GM10248 (cell line): ENCODE results near the gene CLDN7.
A peak's percentile ranks its signal among the peaks of the same experiment; 100 is the strongest.

Source experiments
- CTCF ChIA-PET: fragments of 300-600 bp; sonication (Branson Sonifier 250); formaldehyde crosslinking; extraction: SDS; loops from one replicate; lab custom pipeline; 2021; ENCODE audit warnings: antibody characterized with exemption; lab: Yijun Ruan, JAX
- POLR2A ChIA-PET: fragments of 350-650 bp; sonication (Branson Sonifier 250); formaldehyde crosslinking; extraction: SDS; loops from one replicate; lab custom pipeline; 2020; ENCODE audit warnings: antibody characterized with exemption; lab: Yijun Ruan, JAX
- DNase-seq: peaks from one replicate; pipeline ENCODE4 v3.0.0; 2012; ENCODE audit errors: extremely low spot score
- TF ChIP-seq, protein P1 (sequence below): IDR thresholded peaks from 2 replicates; pipeline ENCODE4 v1.5.1; 2012; ENCODE audit warnings: mild to moderate bottlenecking, low read depth; ENCODE audit errors: extremely low read depth, missing control alignments, control extremely low read depth

CLDN7 gene

DNA sequence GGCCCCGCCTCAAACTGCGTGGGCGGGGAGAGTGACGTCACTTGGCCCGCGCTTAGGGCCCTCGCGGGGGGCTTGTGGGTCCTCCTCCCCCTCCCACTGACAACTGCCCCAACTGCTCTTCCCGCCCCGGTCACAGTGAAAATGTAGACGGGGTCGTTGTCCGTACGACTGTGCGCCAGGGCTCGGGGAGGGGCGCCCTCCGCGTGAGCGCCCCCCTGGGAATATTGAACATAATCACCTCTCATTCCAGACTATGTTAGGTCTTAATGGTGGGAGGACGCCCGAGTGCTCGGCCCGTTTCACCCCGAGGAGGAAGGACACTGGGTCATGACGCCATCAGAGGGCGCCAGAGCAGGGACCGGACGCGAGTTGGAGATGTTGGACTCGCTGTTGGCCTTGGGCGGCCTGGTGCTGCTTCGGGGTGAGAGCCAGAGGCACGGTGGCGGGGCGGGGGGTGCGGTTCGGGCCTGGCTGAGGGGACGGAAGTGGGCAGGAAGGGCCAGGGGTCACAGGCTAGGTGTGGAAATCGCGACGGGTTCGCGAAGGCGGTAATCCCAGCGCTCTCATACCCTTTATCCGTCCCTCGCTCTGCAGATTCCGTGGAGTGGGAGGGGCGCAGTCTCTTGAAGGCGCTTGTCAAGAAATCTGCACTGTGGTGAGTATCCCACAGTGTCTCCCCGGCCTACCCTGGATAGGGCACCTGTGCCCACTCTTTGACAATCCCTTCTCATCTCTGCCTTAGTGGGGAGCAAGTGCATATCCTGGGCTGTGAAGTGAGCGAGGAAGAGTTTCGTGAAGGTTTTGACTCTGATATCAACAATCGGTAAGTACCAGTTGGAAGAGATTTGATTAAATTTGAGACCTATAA lies 9.9 kb downstream of the CLDN7 start, which contains the start of gene ELP5:
Gene ELP5, plus strand, starts transcription at position 40 of the 868 bp plus-strand sequence. Its CDS starts 336 bp downstream, at position 376.
- TF ChIP-seq, protein P1, sequence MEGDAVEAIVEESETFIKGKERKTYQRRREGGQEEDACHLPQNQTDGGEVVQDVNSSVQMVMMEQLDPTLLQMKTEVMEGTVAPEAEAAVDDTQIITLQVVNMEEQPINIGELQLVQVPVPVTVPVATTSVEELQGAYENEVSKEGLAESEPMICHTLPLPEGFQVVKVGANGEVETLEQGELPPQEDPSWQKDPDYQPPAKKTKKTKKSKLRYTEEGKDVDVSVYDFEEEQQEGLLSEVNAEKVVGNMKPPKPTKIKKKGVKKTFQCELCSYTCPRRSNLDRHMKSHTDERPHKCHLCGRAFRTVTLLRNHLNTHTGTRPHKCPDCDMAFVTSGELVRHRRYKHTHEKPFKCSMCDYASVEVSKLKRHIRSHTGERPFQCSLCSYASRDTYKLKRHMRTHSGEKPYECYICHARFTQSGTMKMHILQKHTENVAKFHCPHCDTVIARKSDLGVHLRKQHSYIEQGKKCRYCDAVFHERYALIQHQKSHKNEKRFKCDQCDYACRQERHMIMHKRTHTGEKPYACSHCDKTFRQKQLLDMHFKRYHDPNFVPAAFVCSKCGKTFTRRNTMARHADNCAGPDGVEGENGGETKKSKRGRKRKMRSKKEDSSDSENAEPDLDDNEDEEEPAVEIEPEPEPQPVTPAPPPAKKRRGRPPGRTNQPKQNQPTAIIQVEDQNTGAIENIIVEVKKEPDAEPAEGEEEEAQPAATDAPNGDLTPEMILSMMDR = peak; percentile 44
- ChIA-PET POLR2A (interaction anchor here (2.5 kb wide), 1 partner anchor 10 kb away, joined by 11 read pairs; the partner anchor contains the start of gene GABARAP), CTCF (no interaction called here)
- peak; percentile 93 for DNase-seq

DNA sequence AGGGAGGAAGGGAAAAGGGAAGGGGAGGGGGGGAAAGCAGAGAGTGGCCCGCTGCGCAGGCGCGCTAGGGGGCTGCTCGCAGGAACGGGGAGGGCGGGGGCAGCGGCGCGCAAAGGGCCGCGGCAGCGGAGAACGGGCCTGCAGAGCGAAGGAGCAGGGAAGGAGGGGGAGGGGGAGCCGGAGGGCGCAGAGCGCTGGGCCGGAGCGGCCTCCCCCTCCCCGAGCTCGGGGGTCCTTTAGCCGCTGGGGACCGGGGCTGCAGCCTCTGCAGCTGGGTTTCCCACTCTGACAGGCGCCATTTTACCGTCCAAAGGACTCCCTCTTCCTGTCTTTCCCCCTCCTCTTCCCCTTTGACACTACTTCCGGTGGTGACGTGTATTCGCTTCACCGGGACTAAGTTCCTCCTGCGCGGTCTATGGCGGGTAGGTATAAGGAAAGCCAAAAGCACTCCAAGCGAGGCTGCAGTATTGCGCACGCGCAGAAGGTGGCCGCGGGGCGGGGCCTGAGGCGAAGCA lies 10.6 kb downstream of the CLDN7 start, which contains the start of gene CTDNEP1:
Gene CTDNEP1, minus strand, starts transcription at position 74 of the 515 bp plus-strand sequence. CDS start 438 bp downstream, outside the sequence.
- DNase-seq = peak; percentile 98
- ChIA-PET POLR2A (interaction anchor here (2.5 kb wide), 1 partner anchor 9 kb away, joined by 11 read pairs; the partner anchor contains the start of gene GABARAP), CTCF (interaction anchor here (0.7 to 2.2 kb wide), 4 partner anchors 9 to 44 kb away, joined by 3 to 8 read pairs (median 4); partner anchors contain the start of gene GABARAP)
- TF ChIP-seq, protein P1 = no peak

GRCh38 chr17:7250695-7251627 lies 11.3 kb downstream of the CLDN7 start:
- ChIA-PET CTCF (interaction anchor here (0.7 to 2.2 kb wide), 4 partner anchors 8 to 45 kb away, joined by 3 to 8 read pairs (median 4); partner anchors contain the start of gene GABARAP), POLR2A (interaction anchor here (2.5 kb wide), 1 partner anchor 9 kb away, joined by 11 read pairs; the partner anchor contains the start of gene GABARAP)
- TF ChIP-seq, protein P1 = no peak
- DNase-seq = no peak

GRCh38 chr17:7249830-7250229 lies 12.4 kb downstream of the CLDN7 start:
- POLR2A ChIA-PET = interaction anchor here (2.5 kb wide), 1 partner anchor 8 kb away, joined by 11 read pairs; the partner anchor contains the start of gene GABARAP
- DNase-seq = no peak
- CTCF ChIA-PET = interaction anchor here (1.1 to 2.2 kb wide), 3 partner anchors 30 to 46 kb away, joined by 3 to 8 read pairs (median 3); partner anchors contain the start of gene SLC2A4
- TF ChIP-seq, protein P1 = no peak

- ChIA-PET CTCF (interaction anchor here (1.1 to 1.4 kb wide), 2 partner anchors 31 to 32 kb away, joined by 3 read pairs; partner anchors contain the start of gene SLC2A4), POLR2A (no interaction called here)
These were observed 13.1 kb downstream of the CLDN7 start for GRCh38 chr17:7249214-7249613.

More at GRCh38 chr17:7249214-7249613, 13.1 kb downstream of the CLDN7 start:
- no peak for DNase-seq
- TF ChIP-seq, protein P1 = no peak
